ENCODE data around the gene DOLK.

The DOLK gene

DNA sequence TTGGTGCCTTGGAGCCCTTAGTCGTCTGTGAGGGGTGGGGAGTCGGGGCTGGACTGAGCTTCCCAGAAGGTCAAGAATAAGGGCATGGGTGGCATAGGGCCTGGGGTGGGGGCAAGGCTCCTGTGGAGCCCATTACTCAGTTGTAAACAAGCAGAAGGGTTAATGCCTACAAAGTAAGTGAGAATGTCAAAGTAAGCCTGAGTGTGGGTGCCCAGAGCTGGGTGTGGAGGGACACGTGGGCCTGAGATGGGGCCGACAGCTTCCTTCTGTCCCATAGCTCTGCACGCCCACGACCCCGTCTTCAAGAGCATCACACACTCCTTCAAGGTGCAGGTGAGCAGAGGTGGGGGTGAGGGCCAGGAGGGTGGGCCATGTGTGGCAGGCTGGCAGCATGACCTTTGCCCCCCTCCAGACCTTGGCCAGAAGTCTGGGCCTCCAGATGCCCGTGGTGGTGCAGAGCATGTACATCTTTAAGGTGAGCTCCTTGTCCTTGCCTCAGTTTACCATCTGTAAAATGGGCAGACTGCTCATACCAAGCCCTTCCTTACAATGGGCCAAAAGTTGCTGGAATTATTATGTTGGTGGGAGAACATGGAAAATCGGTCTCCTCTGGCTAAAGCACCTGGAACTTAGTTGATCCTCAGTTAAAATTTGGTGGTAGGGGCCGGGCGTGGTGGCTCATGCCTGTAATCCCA is 11.1 kb downstream of the DOLK start:
- Histone ChIP-seq H3K4me3 (ENCODE audit: insufficient read depth, low read depth, low read length, poor library complexity, severe bottlenecking) (no peak overlapping the region), H3K27me3 (replicated peaks; ENCODE audit: control insufficient read depth, insufficient read depth, low read length, poor library complexity, severe bottlenecking) (no peaks in the 10 kb centered on the region), H3K4me1 (ENCODE audit: control insufficient read depth, insufficient read depth, low read length, poor library complexity, severe bottlenecking) (no peaks in the 10 kb centered on the region), H3K27ac (ENCODE audit: insufficient read depth, low read length, poor library complexity, severe bottlenecking) (no peak overlapping the region), H3K36me3 (ENCODE audit: control insufficient read depth, insufficient read depth, low read length) (no peaks in the 10 kb centered on the region), H3K9me3 (ENCODE audit: control insufficient read depth, low read length) (no peaks in the 10 kb centered on the region)
- DNase-seq: no peak

DNA sequence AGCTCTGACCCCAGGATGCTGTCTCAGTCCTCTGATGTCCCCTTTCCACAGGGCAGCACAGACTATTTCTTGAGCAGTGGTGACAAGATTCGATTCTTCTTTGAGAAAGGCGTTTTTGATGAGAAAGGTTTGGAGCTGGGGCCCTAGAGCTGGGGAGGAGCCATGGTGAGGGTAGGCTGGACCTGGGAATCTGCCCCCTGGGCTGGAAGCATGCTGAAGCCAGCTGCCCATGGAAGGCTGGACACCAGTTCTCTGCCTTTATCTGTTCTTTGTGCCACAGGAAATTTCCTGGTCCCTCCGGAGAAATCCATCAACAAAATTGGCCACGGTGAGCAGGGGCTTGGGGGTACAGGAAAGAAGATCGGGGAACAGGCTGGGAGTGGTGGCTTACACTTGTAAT is 13.7 kb downstream of the DOLK start:
- Histone ChIP-seq H3K27ac (ENCODE audit: insufficient read depth, low read length, poor library complexity, severe bottlenecking) (no peak overlapping the region), H3K27me3 (replicated peaks; ENCODE audit: control insufficient read depth, insufficient read depth, low read length, poor library complexity, severe bottlenecking) (no peaks in the 10 kb centered on the region), H3K36me3 (ENCODE audit: control insufficient read depth, insufficient read depth, low read length) (no peaks in the 10 kb centered on the region), H3K4me3 (ENCODE audit: insufficient read depth, low read depth, low read length, poor library complexity, severe bottlenecking) (no peak overlapping the region), H3K4me1 (ENCODE audit: control insufficient read depth, insufficient read depth, low read length, poor library complexity, severe bottlenecking) (no peaks in the 10 kb centered on the region), H3K9me3 (ENCODE audit: control insufficient read depth, low read length) (no peaks in the 10 kb centered on the region)
- DNase-seq: no peak

DNA sequence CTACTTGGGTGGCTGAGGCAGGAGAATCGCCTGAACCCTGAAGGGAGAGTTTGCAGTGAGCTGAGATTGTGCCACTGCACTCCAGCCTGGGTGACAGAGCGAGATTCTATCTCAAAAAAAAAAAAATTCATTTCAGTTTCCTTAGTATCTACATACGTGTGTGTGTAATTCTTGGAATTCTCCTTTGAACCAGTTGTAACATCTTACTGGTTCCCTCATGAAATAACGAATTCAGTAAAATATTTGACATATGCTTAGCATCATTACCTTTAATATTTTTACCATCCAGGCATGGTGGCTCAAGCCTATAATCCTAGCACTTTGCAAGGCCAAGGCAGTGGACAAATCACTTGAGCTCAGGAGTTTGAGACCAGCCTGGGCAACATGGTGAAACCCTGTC is 17.8 kb downstream of the DOLK start:
- H3K27me3 ChIP-seq (replicated peaks; ENCODE audit: control insufficient read depth, insufficient read depth, low read length, poor library complexity, severe bottlenecking): no peaks in the 10 kb centered on the region
- H3K4me3 ChIP-seq (ENCODE audit: insufficient read depth, low read depth, low read length, poor library complexity, severe bottlenecking): no peak overlapping the region

DNA sequence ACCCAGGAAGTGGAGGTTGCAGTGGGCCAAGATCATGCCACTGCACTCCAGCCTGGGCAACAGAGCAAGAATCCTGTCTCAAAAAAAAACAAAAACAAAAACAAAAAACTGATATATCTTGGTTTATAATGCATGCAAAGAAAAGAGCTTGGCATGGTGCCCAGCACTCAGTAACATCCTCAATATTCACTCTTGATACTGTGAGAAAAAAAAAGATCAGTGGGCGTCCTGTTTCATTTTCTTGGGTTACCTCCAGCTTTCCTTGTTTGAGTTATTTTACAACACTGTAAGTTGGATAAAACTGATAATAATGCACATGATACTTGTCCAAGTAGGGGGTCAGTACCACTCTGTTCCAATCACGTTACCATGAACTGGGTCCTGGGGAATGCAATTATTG is 18.8 kb downstream of the DOLK start:
- H3K27ac ChIP-seq (ENCODE audit: insufficient read depth, low read length, poor library complexity, severe bottlenecking): no peak overlapping the region
- no peaks in the 10 kb centered on the region for H3K36me3 ChIP-seq (ENCODE audit: control insufficient read depth, insufficient read depth, low read length)
- H3K4me1 ChIP-seq (ENCODE audit: control insufficient read depth, insufficient read depth, low read length, poor library complexity, severe bottlenecking): peaks cover 4% of the 10 kb centered on the region
- H3K4me3 ChIP-seq (ENCODE audit: insufficient read depth, low read depth, low read length, poor library complexity, severe bottlenecking): no peak overlapping the region
- no peaks in the 10 kb centered on the region for H3K9me3 ChIP-seq (ENCODE audit: control insufficient read depth, low read length)
- no peaks in the 10 kb centered on the region for H3K27me3 ChIP-seq (replicated peaks; ENCODE audit: control insufficient read depth, insufficient read depth, low read length, poor library complexity, severe bottlenecking)
- DNase-seq: no peak

More for the DNA sequence above, 17.8 kb downstream of the DOLK start:
- H3K9me3 ChIP-seq (ENCODE audit: control insufficient read depth, low read length): no peaks in the 10 kb centered on the region
- H3K4me1 ChIP-seq (ENCODE audit: control insufficient read depth, insufficient read depth, low read length, poor library complexity, severe bottlenecking): peaks cover 4% of the 10 kb centered on the region
- no peak overlapping the region for H3K27ac ChIP-seq (ENCODE audit: insufficient read depth, low read length, poor library complexity, severe bottlenecking)
- no peak for DNase-seq
- no peaks in the 10 kb centered on the region for H3K36me3 ChIP-seq (ENCODE audit: control insufficient read depth, insufficient read depth, low read length)

DNA sequence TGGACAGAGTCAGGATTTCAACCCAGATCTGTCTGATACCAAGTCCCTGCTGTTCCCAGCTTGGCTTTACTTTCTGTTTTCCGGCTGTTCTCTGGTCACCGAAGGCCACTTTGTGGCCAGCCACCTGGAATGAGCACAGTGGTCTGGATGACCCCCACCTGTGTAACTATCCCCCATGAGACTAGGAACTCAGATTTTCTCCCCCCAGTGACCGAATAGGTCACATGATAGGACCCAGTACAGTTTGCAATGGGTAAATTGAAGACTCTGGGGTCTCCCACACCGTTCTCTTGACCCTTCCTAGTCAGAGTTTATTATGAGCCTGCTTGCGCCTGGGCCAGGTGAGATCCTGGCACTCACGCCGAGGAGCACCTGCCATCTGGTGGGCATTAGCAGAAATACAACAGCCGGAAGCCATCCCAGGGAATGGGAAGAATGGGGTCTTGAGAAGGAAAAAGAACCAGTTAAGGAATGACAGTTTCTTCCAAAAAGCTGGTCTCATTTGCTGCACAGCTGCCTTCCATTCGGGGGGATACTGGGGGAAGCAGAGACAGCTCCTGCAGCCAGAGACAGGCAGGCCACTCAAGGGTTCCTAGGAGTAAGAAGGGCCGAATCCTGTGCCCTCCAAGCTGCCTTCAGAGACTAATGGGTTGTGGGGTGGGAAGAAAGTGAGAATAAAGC is 19.5 kb downstream of the DOLK start:
- peaks cover 4% of the 10 kb centered on the region for H3K4me1 ChIP-seq (ENCODE audit: control insufficient read depth, insufficient read depth, low read length, poor library complexity, severe bottlenecking)
- H3K4me3 ChIP-seq (ENCODE audit: insufficient read depth, low read depth, low read length, poor library complexity, severe bottlenecking): no peak overlapping the region
- H3K36me3 ChIP-seq (ENCODE audit: control insufficient read depth, insufficient read depth, low read length): no peaks in the 10 kb centered on the region
- DNase-seq: peak; percentile 18 to 38 (median 22)
- no peaks in the 10 kb centered on the region for H3K27me3 ChIP-seq (replicated peaks; ENCODE audit: control insufficient read depth, insufficient read depth, low read length, poor library complexity, severe bottlenecking)
- no peak overlapping the region for H3K27ac ChIP-seq (ENCODE audit: insufficient read depth, low read length, poor library complexity, severe bottlenecking)
- no peaks in the 10 kb centered on the region for H3K9me3 ChIP-seq (ENCODE audit: control insufficient read depth, low read length)

DNA sequence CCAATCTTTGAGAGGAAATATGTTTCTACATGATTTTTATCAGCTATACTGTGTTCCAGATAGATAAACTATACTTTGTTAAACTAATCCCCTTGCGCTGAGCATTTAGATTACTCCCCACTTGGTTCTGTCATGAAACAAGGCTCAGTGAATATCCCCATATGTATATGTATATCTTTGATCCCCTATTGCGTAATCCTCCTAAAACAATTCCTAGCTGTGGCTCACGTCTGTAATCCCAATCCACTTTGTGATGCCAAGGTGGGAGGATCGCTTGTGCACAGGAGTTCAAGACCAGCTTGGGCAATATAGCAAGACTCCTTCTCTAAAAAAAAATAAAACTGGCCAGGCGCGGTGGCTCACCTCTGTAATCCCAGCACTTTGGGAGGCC is 23.9 kb downstream of the DOLK start:
- Histone ChIP-seq H3K9me3 (ENCODE audit: control insufficient read depth, low read length) (no peaks in the 10 kb centered on the region), H3K27me3 (replicated peaks; ENCODE audit: control insufficient read depth, insufficient read depth, low read length, poor library complexity, severe bottlenecking) (no peaks in the 10 kb centered on the region), H3K36me3 (ENCODE audit: control insufficient read depth, insufficient read depth, low read length) (peaks cover 7% of the 10 kb centered on the region), H3K4me3 (ENCODE audit: insufficient read depth, low read depth, low read length, poor library complexity, severe bottlenecking) (no peak overlapping the region), H3K27ac (ENCODE audit: insufficient read depth, low read length, poor library complexity, severe bottlenecking) (no peak overlapping the region), H3K4me1 (ENCODE audit: control insufficient read depth, insufficient read depth, low read length, poor library complexity, severe bottlenecking) (peaks cover 4% of the 10 kb centered on the region)
- DNase-seq: no peak

DNA sequence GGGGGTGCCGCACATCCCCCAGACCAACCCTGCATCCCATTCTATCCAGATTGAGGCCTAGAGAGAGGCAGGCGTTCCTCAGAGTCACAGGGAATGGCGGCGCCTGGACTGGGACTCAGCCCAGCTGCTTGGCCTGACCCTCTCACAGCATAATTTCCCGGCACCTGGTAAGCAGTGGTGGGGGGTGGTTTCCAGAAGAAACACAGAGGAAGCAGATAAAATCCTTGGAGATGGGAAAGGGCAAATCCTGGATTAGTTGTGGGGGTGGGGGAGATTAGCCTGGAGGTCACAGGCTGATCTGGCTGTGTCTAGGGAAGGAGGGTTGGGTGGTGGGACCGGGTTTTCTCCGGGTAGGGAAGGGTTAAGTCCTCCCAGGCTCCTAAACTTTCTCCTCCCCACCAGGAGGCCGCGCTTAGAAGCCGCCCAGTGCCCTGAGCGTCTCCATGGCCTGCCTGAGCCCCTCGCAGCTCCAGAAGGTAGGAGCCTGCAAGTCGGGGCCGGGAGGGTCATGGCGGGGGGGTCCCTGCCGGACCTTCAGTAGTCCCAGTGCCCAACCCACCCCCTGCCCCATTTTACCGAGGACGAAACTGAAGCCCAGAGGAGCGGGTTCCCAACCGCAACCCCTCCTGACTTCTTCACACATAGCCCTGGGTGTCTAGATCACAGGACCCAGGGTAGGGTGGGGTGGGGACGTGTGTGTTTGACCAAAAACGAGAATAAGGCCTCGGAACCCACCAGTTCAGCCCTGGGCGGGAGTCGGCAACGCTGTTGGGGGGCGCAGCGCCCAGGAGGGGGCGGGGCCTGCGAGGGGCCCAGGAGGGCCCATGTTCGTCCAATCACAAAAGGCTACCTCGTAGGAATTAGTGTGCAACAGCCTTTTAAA is 25.3 kb downstream of the DOLK start:
- H3K27ac ChIP-seq (ENCODE audit: insufficient read depth, low read length, poor library complexity, severe bottlenecking): no peak overlapping the region
- DNase-seq: no peak

DNA sequence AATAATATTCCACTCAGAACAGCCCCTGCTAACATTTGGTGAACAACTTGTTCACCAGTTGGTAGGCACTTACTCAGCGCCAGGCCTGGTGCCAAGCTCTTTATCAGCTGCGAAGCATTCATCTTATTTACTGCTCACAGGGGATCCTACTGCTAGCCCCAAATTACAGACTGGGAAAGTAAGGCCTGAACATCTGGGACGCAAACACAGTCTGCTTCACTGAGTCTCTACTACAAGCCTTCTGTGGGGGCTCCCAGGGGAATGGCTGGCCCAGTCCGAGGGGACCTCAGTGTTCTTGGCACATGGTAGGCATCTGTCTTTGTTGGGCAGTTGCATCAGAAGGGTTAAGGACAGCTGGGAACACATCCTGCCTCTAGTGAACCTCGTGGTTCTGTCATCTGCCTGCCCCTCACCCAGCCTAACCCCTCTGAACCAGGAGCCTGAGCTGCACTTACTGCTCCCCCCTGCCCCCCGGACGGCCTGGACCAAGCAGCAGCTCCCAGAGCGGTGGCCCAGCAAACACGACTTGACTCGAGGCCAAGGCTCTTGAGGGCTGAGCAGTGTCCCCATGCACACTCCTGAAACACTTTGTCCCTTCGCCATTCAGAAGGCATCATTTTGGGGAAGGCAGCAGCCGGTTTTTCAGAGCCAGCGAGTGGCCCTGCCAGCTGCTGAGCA is 26.9 kb downstream of the DOLK start, which contains the start of gene PHYHD1:
Gene PHYHD1, plus strand, starts transcription at position 602 of the 678 bp plus-strand sequence. CDS start 1,342 bp downstream, outside the sequence.
- Histone ChIP-seq H3K9me3 (ENCODE audit: control insufficient read depth, low read length) (no peaks in the 10 kb centered on the region), H3K4me3 (ENCODE audit: insufficient read depth, low read depth, low read length, poor library complexity, severe bottlenecking) (no peak within 1 kb of the TSS), H3K4me1 (ENCODE audit: control insufficient read depth, insufficient read depth, low read length, poor library complexity, severe bottlenecking) (no peaks in the 10 kb centered on the region), H3K27me3 (replicated peaks; ENCODE audit: control insufficient read depth, insufficient read depth, low read length, poor library complexity, severe bottlenecking) (no peaks in the 10 kb centered on the region), H3K36me3 (ENCODE audit: control insufficient read depth, insufficient read depth, low read length) (peaks cover 28% of the 10 kb centered on the region), H3K27ac (ENCODE audit: insufficient read depth, low read length, poor library complexity, severe bottlenecking) (no peak within 1 kb of the TSS)
- no peak for DNase-seq

More for the DNA sequence above, 25.3 kb downstream of the DOLK start:
- Histone ChIP-seq H3K36me3 (ENCODE audit: control insufficient read depth, insufficient read depth, low read length) (peaks cover 18% of the 10 kb centered on the region), H3K27me3 (replicated peaks; ENCODE audit: control insufficient read depth, insufficient read depth, low read length, poor library complexity, severe bottlenecking) (no peaks in the 10 kb centered on the region), H3K9me3 (ENCODE audit: control insufficient read depth, low read length) (no peaks in the 10 kb centered on the region), H3K4me3 (ENCODE audit: insufficient read depth, low read depth, low read length, poor library complexity, severe bottlenecking) (no peak overlapping the region), H3K4me1 (ENCODE audit: control insufficient read depth, insufficient read depth, low read length, poor library complexity, severe bottlenecking) (no peaks in the 10 kb centered on the region)

DNA sequence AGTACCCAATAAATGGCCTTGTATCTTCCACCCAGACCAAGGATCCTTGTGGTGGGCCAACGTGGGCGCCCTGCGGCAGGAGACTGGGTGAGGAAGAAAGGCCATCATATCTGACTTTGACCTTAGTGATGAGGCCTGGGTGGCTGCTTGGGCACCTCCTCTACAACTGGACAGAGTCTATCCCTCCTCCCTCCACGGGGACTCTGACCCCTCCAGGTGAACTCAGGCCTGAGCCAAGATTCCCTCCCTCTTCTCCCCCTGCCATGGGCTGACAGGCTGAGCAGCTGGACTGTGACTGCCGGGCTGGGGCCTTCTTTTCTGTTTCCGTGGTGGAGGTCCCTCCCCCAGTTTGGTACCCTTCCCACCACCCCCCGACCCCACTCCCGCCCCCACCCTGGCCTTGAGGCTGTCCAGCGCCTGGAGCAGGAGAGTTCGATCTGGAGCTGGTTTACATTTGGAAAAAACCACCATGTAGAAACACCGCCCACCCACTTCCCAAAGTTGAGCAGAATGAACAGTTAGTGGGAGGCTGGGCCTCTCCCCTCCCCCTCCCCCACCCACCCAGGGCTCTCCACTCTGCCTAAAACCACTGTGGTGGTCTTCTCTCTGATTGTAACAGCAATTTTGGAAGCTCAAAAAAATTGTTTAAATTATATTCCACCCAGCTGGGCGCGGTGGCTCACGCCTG is 27.9 kb downstream of the DOLK start:
- no peaks in the 10 kb centered on the region for H3K9me3 ChIP-seq (ENCODE audit: control insufficient read depth, low read length)
- no peaks in the 10 kb centered on the region for H3K4me1 ChIP-seq (ENCODE audit: control insufficient read depth, insufficient read depth, low read length, poor library complexity, severe bottlenecking)
- peaks cover 33% of the 10 kb centered on the region for H3K36me3 ChIP-seq (ENCODE audit: control insufficient read depth, insufficient read depth, low read length)
- no peak overlapping the region for H3K4me3 ChIP-seq (ENCODE audit: insufficient read depth, low read depth, low read length, poor library complexity, severe bottlenecking)
- H3K27ac ChIP-seq (ENCODE audit: insufficient read depth, low read length, poor library complexity, severe bottlenecking): no peak overlapping the region
- no peaks in the 10 kb centered on the region for H3K27me3 ChIP-seq (replicated peaks; ENCODE audit: control insufficient read depth, insufficient read depth, low read length, poor library complexity, severe bottlenecking)
- no peak for DNase-seq
